Keratinocyte (primary cell): ENCODE measurements around the gene TTC4. TPM values are rescaled to one million over a fixed set of nuclear protein-coding genes. Genes with fewer than 3 reads are reported as not detected.

Experiments used
- DNase-seq: peaks from one replicate; pipeline ENCODE4 v3.0.0-alpha.2; 2011; ENCODE audit warnings: low read depth, missing footprints, low spot score
- FAIRE-seq: peaks from 2 replicates; lab custom pipeline; 2011; peaks lifted over from hg19 to GRCh38; lab: Jason Lieb, UNC
- H2AFZ ChIP-seq: 2 replicates; pipeline ENCODE4 v1.6.0; 2012; ENCODE audit warnings: low read length, control low read depth, inconsistent platforms; ENCODE audit not compliant: control insufficient read depth
- H3K27ac ChIP-seq: 2 replicates; pipeline ENCODE4 v1.5.1; 2011; ENCODE audit warnings: low read length; ENCODE audit not compliant: control insufficient read depth, insufficient read depth
- H3K27me3 ChIP-seq: 3 replicates; pipeline ENCODE4 v1.6.0; 2011; ENCODE audit warnings: low read length; ENCODE audit not compliant: control insufficient read depth, insufficient read depth; ENCODE audit errors: extremely low read depth
- H3K36me3 ChIP-seq, 2 experiments: 2 replicates in 1 of 2; 3 replicates in 1 of 2; pipeline ENCODE4 v1.5.1; 2011; ENCODE audit warnings: low read length in 2 of 2, mild to moderate bottlenecking in 1 of 2; ENCODE audit not compliant: control insufficient read depth in 2 of 2, insufficient read depth in 2 of 2; ENCODE audit errors: extremely low read depth in 1 of 2
- H3K4me1 ChIP-seq: 3 replicates; pipeline ENCODE4 v1.5.1; 2011; ENCODE audit warnings: low read length; ENCODE audit not compliant: control insufficient read depth, insufficient read depth; ENCODE audit errors: extremely low read depth
- H3K4me2 ChIP-seq: 3 replicates; pipeline ENCODE4 v1.6.0; 2011; ENCODE audit warnings: low read depth, low read length; ENCODE audit not compliant: control insufficient read depth, insufficient read depth; ENCODE audit errors: extremely low read depth
- H3K4me3 ChIP-seq, 3 experiments: fragments of 200-600 bp in 1 of 3; sonication (generic) in 1 of 3; 2 replicates in 2 of 3; 3 replicates in 1 of 3; pipeline ENCODE4 v1.5.1; 2011 to 2016; ENCODE audit warnings: low read length in 3 of 3, mild to moderate bottlenecking in 3 of 3, control low read depth in 2 of 3, inconsistent platforms in 1 of 3, low read depth in 1 of 3, mixed read lengths in 1 of 3, mixed run types in 1 of 3, moderate library complexity in 1 of 3; ENCODE audit not compliant: control insufficient read depth in 2 of 3, insufficient read depth in 2 of 3; ENCODE audit errors: extremely low read depth in 1 of 3
- H3K79me2 ChIP-seq: 2 replicates; pipeline ENCODE4 v1.6.0; 2012; ENCODE audit warnings: low read length; ENCODE audit not compliant: control insufficient read depth, insufficient read depth
- H3K9ac ChIP-seq: 3 replicates; pipeline ENCODE4 v1.6.0; 2011; ENCODE audit warnings: low read length; ENCODE audit not compliant: control insufficient read depth, insufficient read depth; ENCODE audit errors: extremely low read depth
- H3K9me1 ChIP-seq: 3 replicates; pipeline ENCODE4 v1.6.0; 2011; ENCODE audit warnings: low read length; ENCODE audit not compliant: control insufficient read depth, insufficient read depth; ENCODE audit errors: extremely low read depth
- H3K9me3 ChIP-seq: 2 replicates; pipeline ENCODE4 v1.5.1; 2012; ENCODE audit warnings: low read depth, low read length; ENCODE audit not compliant: control insufficient read depth
- H4K20me1 ChIP-seq: 3 replicates; pipeline ENCODE4 v1.6.0; 2011; ENCODE audit warnings: low read length; ENCODE audit not compliant: control insufficient read depth, insufficient read depth; ENCODE audit errors: extremely low read depth
- CTCF ChIP-seq, 3 experiments: IDR thresholded peaks in 1 of 3; conservative IDR thresholded peaks in 1 of 3; optimal IDR thresholded peaks in 1 of 3; 2 replicates in 2 of 3; 3 replicates in 1 of 3; pipeline versions ENCODE3 to v1.5.1; 2011; ENCODE audit warnings: low read length in 3 of 3, mild to moderate bottlenecking in 3 of 3, moderate library complexity in 2 of 3, control low read depth in 1 of 3, inconsistent platforms in 1 of 3; ENCODE audit not compliant: insufficient read depth in 2 of 3; ENCODE audit errors: extremely low read depth in 1 of 3
- EZH2 ChIP-seq: IDR thresholded peaks from one replicate; pipeline ENCODE4 v1.6.1; 2012; ENCODE audit warnings: inconsistent platforms, mild to moderate bottlenecking, low read length, moderate library complexity
- dilution Hi-C: fragments of 300-500 bp; cut with MboI; formaldehyde crosslinking; loops from one replicate; pipeline ENCODE4 v1.7.0; 2020; ENCODE audit warnings: low sequenced_read_pairs; ENCODE audit not compliant: extremely low pct_ligation_motif_present
- polyA plus RNA-seq, 5 experiments: library from polyadenylated mRNA; depleted of rRNA in 3 of 5; stranded (reverse) in 3 of 5; stranded (forward) in 1 of 5; unstranded in 1 of 5; fragments of >200 nt; gene quantifications; 1 replicate in 1 of 5; 2 replicates in 3 of 5; 3 replicates in 1 of 5; pipeline versions ENCODE4 v1.2.1 to v1.2.3, GENCODE V29; 2011 to 2012; ENCODE audit warnings: missing spikeins in 2 of 5, low read depth in 1 of 5, low replicate concordance in 1 of 5

Gene TTC4
- polyA plus RNA-seq, 1 donor (not counting 4 experiments of a cell fraction or from before 2014, with no cell fraction given), result 40.3 TPM

DNA sequence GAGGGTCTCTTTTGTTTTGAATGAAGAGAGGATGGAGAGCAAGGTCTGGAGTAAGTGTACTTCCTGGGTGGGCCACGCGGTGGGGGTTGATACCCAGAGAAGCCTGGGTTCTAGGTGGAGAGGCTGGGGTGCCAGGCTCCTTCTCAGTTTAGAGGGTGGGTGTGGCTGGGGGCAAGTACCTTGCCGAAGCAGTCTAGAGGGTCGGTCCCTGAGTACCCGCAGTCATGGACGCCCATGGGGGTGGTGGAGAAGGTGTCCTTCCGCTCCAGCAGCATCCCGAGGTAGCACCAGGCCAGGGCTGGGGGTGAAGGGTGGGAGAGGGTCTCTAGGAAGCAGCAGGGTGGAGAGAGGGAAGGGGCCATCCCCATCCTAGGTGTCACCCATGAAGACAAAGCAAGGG, 71.1 kb downstream of the TTC4 start:
- H4K20me1 ChIP-seq, result no peaks in the 10 kb centered on the region
- no peaks in the 10 kb centered on the region for H3K9me1 ChIP-seq
- no peaks in the 10 kb centered on the region for H3K4me1 ChIP-seq
- H3K9ac ChIP-seq, result no peak overlapping the region
- H3K4me2 ChIP-seq, result no peak overlapping the region
- no peaks in the 10 kb centered on the region for H3K79me2 ChIP-seq
- dilution Hi-C loops, result no loop called here
- no peak overlapping the region for H2AFZ ChIP-seq
- DNase-seq, result no peak
- H3K36me3 ChIP-seq, result peaks cover 0 to 4% of the 10 kb centered on the region in 2 experiments
- TF ChIP-seq EZH2, result no peak
- no peak for TF ChIP-seq CTCF (optimal IDR thresholded peaks at IDR 0.05 in 1 of 3, IDR thresholded peaks at IDR 0.05 in 1 of 3, conservative IDR thresholded peaks at IDR 0.05 in 1 of 3; ENCODE audit: extremely low read depth in 1 of 3, insufficient read depth in 2 of 3, low read length in 3 of 3)
- H3K9me3 ChIP-seq, result no peaks in the 10 kb centered on the region
- FAIRE-seq, result no peak
- no peak overlapping the region for H3K4me3 ChIP-seq
- no peak overlapping the region for H3K27ac ChIP-seq
- H3K27me3 ChIP-seq, result no peaks in the 10 kb centered on the region

DNA sequence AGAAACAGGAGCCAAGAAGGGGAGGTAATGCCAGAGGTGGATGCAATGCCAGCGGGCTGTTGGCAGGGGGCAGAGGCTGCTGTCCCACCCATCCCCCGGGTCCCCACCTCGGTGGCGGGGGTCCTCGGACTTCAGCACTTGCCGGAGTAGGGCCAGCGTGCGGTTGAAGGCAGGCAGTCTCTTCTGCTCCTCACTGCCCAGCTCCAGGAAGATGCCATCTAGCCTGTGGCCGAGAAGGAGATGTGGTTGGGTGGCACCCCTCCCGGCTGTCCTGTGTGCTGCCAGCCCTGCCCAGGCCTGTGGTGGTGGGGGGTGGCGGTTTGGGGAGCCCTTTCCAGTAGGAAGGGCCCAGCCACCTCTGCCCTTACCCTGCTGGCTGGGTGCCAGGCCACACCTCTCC, 71.9 kb downstream of the TTC4 start:
- Histone ChIP-seq H3K36me3 (peaks cover 0 to 4% of the 10 kb centered on the region in 2 experiments), H3K9ac (no peak overlapping the region)
- no peak for FAIRE-seq

More for the DNA sequence above, 71.9 kb downstream of the TTC4 start:
- dilution Hi-C loops, result no loop called here
- no peak for DNase-seq
- H4K20me1 ChIP-seq, result no peaks in the 10 kb centered on the region
- no peaks in the 10 kb centered on the region for H3K27me3 ChIP-seq
- no peaks in the 10 kb centered on the region for H3K9me1 ChIP-seq
- TF ChIP-seq CTCF (optimal IDR thresholded peaks at IDR 0.05 in 1 of 3, IDR thresholded peaks at IDR 0.05 in 1 of 3, conservative IDR thresholded peaks at IDR 0.05 in 1 of 3; ENCODE audit: extremely low read depth in 1 of 3, insufficient read depth in 2 of 3, low read length in 3 of 3) (no peak), EZH2 (no peak)
- no peaks in the 10 kb centered on the region for H3K4me1 ChIP-seq
- H3K79me2 ChIP-seq, result no peaks in the 10 kb centered on the region
- no peak overlapping the region for H2AFZ ChIP-seq
- H3K9me3 ChIP-seq, result no peaks in the 10 kb centered on the region
- H3K4me3 ChIP-seq, result no peak overlapping the region
- H3K4me2 ChIP-seq, result no peak overlapping the region
- H3K27ac ChIP-seq, result no peak overlapping the region
